Measurements from ENCODE around the gene ARFRP1. TPM values are rescaled to one million over a fixed set of nuclear protein-coding genes. Genes with fewer than 3 reads are reported as not detected.

The ARFRP1 gene, protein sequence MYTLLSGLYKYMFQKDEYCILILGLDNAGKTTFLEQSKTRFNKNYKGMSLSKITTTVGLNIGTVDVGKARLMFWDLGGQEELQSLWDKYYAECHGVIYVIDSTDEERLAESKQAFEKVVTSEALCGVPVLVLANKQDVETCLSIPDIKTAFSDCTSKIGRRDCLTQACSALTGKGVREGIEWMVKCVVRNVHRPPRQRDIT
- total RNA-seq = 73.3 and 75.5 TPM in 2 replicates
- 42.0 TPM for total RNA-seq (2013)
- 41.0 and 42.1 TPM in 2 replicates for polyA plus RNA-seq
- 46.6 and 51.4 TPM in 2 replicates for polyA minus RNA-seq

DNA sequence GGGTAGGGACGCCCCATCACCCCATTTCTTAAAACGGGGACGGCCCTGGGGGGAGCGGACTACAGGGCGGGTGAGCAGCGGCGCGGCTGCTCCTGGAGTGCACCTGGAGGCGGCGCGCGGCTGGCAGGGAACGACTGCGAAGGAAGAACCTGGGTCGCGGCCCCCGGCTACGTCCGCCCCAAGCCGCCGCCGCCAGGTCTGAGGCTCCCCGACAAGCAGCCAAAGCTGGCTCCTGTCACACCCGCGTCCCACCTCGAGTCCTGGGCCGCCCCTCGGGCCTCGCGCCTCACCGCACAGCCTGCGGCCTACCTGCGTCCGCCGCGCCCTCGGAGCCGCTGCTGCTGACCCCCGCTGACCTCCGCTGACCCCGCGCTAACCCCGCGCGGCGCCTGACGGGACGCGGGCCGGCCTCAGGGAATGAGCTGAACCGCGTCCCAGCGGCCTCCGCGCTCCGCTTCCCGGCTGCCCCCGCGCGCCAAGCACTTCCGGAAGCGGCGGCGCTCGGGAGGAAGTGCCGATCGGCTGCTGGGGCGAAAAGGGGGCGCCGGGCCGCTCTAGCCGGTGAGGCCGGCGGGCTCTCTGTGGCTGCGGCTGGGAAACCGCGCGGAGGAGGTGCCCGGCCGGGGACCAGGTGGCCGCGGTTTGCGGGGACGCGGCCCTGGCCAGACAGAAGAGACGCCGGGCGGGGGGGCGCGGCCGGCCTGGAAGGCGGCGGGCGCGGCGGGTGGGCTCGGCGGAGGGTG lies at the start of gene ARFRP1, which contains the start of gene ZGPAT:
TSS of gene ARFRP1 (minus strand) at position 419 of the 743 bp plus-strand sequence. CDS start 885 bp downstream, outside the sequence.
TSS of gene ZGPAT (plus strand) at position 482 of the 743 bp plus-strand sequence. CDS start 542 bp downstream, outside the sequence.
- H3K79me2 ChIP-seq (ENCODE audit: control insufficient read depth, insufficient read depth, low read length) = peaks cover 93% of the 10 kb centered on the region
- peaks cover 77% of the 10 kb centered on the region for H4K20me1 ChIP-seq (ENCODE audit: control insufficient read depth, insufficient read depth, low read length, poor library complexity, severe bottlenecking)

More for the DNA sequence above, at the start of gene ARFRP1, which contains the start of gene ZGPAT:
- CTCF ChIA-PET = interaction anchor here (0.6 to 2.6 kb wide), 9 partner anchors 28 to 267 kb away, joined by 3 to 11 read pairs (median 3); partner anchors contain the start of genes LIME1, PTK6, RTEL1 and TPD52L2
- H2AFZ ChIP-seq (ENCODE audit: insufficient read depth, low read depth, low read length, poor library complexity, severe bottlenecking) = peak within 1 kb of the TSS; percentile 86
- no peak for TF ChIP-seq EZH2 (IDR thresholded peaks at IDR 0.05; ENCODE audit: borderline replicate concordance, insufficient read depth, low read depth, low read length, poor library complexity, severe bottlenecking)
- TF ChIP-seq, protein P1, sequence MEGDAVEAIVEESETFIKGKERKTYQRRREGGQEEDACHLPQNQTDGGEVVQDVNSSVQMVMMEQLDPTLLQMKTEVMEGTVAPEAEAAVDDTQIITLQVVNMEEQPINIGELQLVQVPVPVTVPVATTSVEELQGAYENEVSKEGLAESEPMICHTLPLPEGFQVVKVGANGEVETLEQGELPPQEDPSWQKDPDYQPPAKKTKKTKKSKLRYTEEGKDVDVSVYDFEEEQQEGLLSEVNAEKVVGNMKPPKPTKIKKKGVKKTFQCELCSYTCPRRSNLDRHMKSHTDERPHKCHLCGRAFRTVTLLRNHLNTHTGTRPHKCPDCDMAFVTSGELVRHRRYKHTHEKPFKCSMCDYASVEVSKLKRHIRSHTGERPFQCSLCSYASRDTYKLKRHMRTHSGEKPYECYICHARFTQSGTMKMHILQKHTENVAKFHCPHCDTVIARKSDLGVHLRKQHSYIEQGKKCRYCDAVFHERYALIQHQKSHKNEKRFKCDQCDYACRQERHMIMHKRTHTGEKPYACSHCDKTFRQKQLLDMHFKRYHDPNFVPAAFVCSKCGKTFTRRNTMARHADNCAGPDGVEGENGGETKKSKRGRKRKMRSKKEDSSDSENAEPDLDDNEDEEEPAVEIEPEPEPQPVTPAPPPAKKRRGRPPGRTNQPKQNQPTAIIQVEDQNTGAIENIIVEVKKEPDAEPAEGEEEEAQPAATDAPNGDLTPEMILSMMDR (IDR thresholded peaks at IDR 0.05) = no peak
- peak within 1 kb of the TSS; percentile 63 to 85 for H3K27ac ChIP-seq (ENCODE audit: low read length in 2 of 2)
- no peaks in the 10 kb centered on the region for H3K27me3 ChIP-seq (replicated peaks in 1 of 4; ENCODE audit: control extremely low read depth in 1 of 4, control insufficient read depth in 3 of 4, insufficient read depth in 4 of 4, low read length in 3 of 4)
- under 1% methylated on average over 98 of the region's 98 CpGs for WGBS (ENCODE audit: insufficient coverage)
- Mint-ChIP-seq H3K4me3 (peak within 1 kb of the TSS; percentile 87), H3K27me3 (no peaks in the 10 kb centered on the region), H3K9me3 (ENCODE audit: insufficient read depth) (no peaks in the 10 kb centered on the region), H3K4me1 (peaks cover 38% of the 10 kb centered on the region), H3K27ac (peak within 1 kb of the TSS; percentile 86)
- intact Hi-C loops (cut with micrococcal nuclease) = loop anchor here (1.0 to 5.0 kb wide), 7 partner anchors 29 to 355 kb away; partner anchors contain the start of genes LIME1, PPDPF, PTK6 and RTEL1
- H3K4me3 ChIP-seq (ENCODE audit: control extremely low read depth in 1 of 5, extremely low read depth in 1 of 5, insufficient read depth in 1 of 5, low read depth in 2 of 5, low read length in 4 of 5) = peak within 1 kb of the TSS in 4 of 5 experiments; percentile 63 to 80 (median 67)
- no peaks in the 10 kb centered on the region for H3K9me3 ChIP-seq (ENCODE audit: control extremely low read depth in 1 of 3, control insufficient read depth in 2 of 3, insufficient read depth in 1 of 3, low read length in 2 of 3)
- peak within 1 kb of the TSS; percentile 76 for H3K9ac ChIP-seq (ENCODE audit: low read length)
- H3K4me2 ChIP-seq (replicated peaks; ENCODE audit: low read depth, low read length, poor library complexity, severe bottlenecking) = peak within 1 kb of the TSS; percentile 94
- ATAC-seq (ENCODE audit: low read depth) (peak; percentile 96), DNase-seq (peak; percentile 92)
- peaks cover 21 to 28% of the 10 kb centered on the region in 2 donors for H3K4me1 ChIP-seq (ENCODE audit: control insufficient read depth in 2 of 2, insufficient read depth in 2 of 2, low read length in 2 of 2)
- POLR2A ChIA-PET = interaction anchor here (1.0 to 2.2 kb wide), 8 partner anchors 10 to 249 kb away, joined by 3 to 20 read pairs (median 6); partner anchors contain the start of genes GMEB2, LIME1, RTEL1 and SLC2A4RG
- H3K36me3 ChIP-seq (replicated peaks in 1 of 2; ENCODE audit: control extremely low read depth in 1 of 2, control insufficient read depth in 1 of 2, extremely low read depth in 1 of 2, insufficient read depth in 2 of 2, low read length in 1 of 2) = peaks cover 2 to 49% of the 10 kb centered on the region in 2 experiments
